RWPE2 (cell line): ENCODE measurements around the gene CNKSR1.

Experiments
- ATAC-seq: fragments of 200-7000 bp; cut with Tn5 transposase; 3 replicates; pipeline ENCODE4 v1.9.1; 2021; ENCODE audit warnings: low read depth
- DNase-seq: peaks from one replicate; pipeline ENCODE4 v3.0.0-alpha.2; 2020; ENCODE audit warnings: low spot score
- H3K27ac ChIP-seq: fragments of 450-650 bp; 2 replicates; pipeline ENCODE4 v1.5.1; 2017; ENCODE audit warnings: mild to moderate bottlenecking; ENCODE audit not compliant: poor library complexity, severe bottlenecking
- H3K27me3 ChIP-seq: fragments of 250-450 bp; sonication (Bioruptor Pico); 2 replicates; pipeline ENCODE4 v1.5.1; 2021; ENCODE audit warnings: mild to moderate bottlenecking, moderate library complexity; ENCODE audit not compliant: insufficient read depth, poor library complexity, severe bottlenecking
- H3K36me3 ChIP-seq: fragments of 250-450 bp; sonication (Bioruptor Pico); 2 replicates; pipeline ENCODE4 v1.5.1; 2020; ENCODE audit warnings: low read depth, mild to moderate bottlenecking, moderate library complexity
- H3K4me1 ChIP-seq: fragments of 250-450 bp; sonication (Bioruptor Pico); 2 replicates; pipeline ENCODE4 v1.5.1; 2021; ENCODE audit warnings: mild to moderate bottlenecking, moderate library complexity; ENCODE audit not compliant: insufficient read depth, poor library complexity, severe bottlenecking
- H3K4me3 ChIP-seq: fragments of 250-450 bp; sonication (Bioruptor Pico); 2 replicates; pipeline ENCODE4 v1.5.1; 2021; ENCODE audit warnings: mild to moderate bottlenecking, moderate library complexity; ENCODE audit not compliant: severe bottlenecking
- H3K9me3 ChIP-seq: fragments of 250-450 bp; sonication (Bioruptor Pico); 2 replicates; pipeline ENCODE4 v1.5.1; 2021; ENCODE audit warnings: mild to moderate bottlenecking, moderate library complexity; ENCODE audit not compliant: severe bottlenecking
- CTCF ChIP-seq: fragments of 450-650 bp; IDR thresholded peaks from one replicate; pipeline ENCODE4 v1.5.1; 2017; ENCODE audit warnings: mild to moderate bottlenecking, moderate library complexity; ENCODE audit not compliant: poor library complexity, severe bottlenecking

Gene CNKSR1, protein sequence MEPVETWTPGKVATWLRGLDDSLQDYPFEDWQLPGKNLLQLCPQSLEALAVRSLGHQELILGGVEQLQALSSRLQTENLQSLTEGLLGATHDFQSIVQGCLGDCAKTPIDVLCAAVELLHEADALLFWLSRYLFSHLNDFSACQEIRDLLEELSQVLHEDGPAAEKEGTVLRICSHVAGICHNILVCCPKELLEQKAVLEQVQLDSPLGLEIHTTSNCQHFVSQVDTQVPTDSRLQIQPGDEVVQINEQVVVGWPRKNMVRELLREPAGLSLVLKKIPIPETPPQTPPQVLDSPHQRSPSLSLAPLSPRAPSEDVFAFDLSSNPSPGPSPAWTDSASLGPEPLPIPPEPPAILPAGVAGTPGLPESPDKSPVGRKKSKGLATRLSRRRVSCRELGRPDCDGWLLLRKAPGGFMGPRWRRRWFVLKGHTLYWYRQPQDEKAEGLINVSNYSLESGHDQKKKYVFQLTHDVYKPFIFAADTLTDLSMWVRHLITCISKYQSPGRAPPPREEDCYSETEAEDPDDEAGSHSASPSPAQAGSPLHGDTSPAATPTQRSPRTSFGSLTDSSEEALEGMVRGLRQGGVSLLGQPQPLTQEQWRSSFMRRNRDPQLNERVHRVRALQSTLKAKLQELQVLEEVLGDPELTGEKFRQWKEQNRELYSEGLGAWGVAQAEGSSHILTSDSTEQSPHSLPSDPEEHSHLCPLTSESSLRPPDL

GRCh38 chr1:26177182-26177684, at the start of gene CNKSR1:
CNKSR1 (plus strand) TSS chr1:26177491; CDS start chr1:26177548, 57 bp downstream.
- peaks cover 21% of the 10 kb centered on the region for H3K36me3 ChIP-seq
- no peaks in the 10 kb centered on the region for H3K9me3 ChIP-seq
- H3K27ac ChIP-seq: peak within 1 kb of the TSS; percentile 32
- TF ChIP-seq CTCF: peak; percentile 49
- peak; percentile 88 for DNase-seq
- no peaks in the 10 kb centered on the region for H3K27me3 ChIP-seq
- ATAC-seq: peak; percentile 98
- H3K4me3 ChIP-seq: peak within 1 kb of the TSS; percentile 47
- H3K4me1 ChIP-seq: peaks cover 10% of the 10 kb centered on the region

- TF ChIP-seq CTCF: no peak
- DNase-seq: no peak
- no peaks in the 10 kb centered on the region for H3K9me3 ChIP-seq
- H3K27me3 ChIP-seq: no peaks in the 10 kb centered on the region
- H3K36me3 ChIP-seq: no peaks in the 10 kb centered on the region
- H3K27ac ChIP-seq: no peak overlapping the region
- H3K4me1 ChIP-seq: peaks cover 16% of the 10 kb centered on the region
- H3K4me3 ChIP-seq: no peak overlapping the region
- ATAC-seq: no peak
Measured at GRCh38 chr1:26129778-26130177, 47.5 kb upstream of the CNKSR1 start.

GRCh38 chr1:26130695-26131094, 46.6 kb upstream of the CNKSR1 start:
- DNase-seq (no peak), ATAC-seq (no peak)
- H3K27me3 ChIP-seq: no peaks in the 10 kb centered on the region
- H3K4me1 ChIP-seq: peaks cover 13% of the 10 kb centered on the region
- no peak for TF ChIP-seq CTCF
- H3K36me3 ChIP-seq: no peaks in the 10 kb centered on the region
- H3K9me3 ChIP-seq: peaks cover 4% of the 10 kb centered on the region
- no peak overlapping the region for H3K27ac ChIP-seq
- no peak overlapping the region for H3K4me3 ChIP-seq

DNA sequence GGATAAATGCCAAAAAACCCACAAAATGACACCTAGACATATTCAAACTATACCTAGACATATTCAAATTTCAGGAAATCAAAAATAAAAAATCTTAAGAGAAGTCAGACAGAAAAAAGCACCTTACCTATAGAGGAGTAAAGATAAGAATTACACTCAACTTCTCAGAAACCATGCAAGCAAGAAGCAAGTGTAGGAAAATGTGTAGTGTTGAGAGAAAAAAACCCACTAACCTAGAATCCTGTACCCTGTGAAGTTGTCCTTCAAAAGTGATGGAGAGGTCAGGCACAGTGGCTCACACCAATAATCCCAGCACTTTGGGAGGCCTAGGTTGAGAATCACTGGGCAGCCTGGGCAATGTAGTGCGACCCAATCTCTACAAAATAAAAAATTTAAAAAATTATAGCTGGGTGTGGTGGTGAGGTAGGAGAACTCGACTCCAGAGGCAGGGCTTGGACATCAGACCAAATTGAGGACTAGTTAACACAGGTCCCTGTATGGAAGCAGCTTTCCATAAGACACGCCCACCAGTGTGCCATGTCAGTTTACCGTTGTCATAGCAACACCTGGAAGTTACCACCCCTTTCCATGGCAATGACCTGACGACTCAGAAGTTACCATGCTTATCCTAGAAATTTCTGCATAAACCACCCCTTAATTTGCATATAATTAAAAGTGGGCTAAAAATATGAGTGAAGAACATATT, 45.0 kb upstream of the CNKSR1 start:
- Histone ChIP-seq H3K9me3 (peaks cover 4% of the 10 kb centered on the region), H3K27me3 (no peaks in the 10 kb centered on the region), H3K4me1 (no peaks in the 10 kb centered on the region), H3K36me3 (no peaks in the 10 kb centered on the region), H3K4me3 (no peak overlapping the region), H3K27ac (no peak overlapping the region)
- ATAC-seq (no peak), DNase-seq (no peak)
- TF ChIP-seq CTCF: no peak
